GM12878 (cell line): ENCODE measurements around the gene NEURL4. TPM values are rescaled to one million over a fixed set of nuclear protein-coding genes. Genes with fewer than 3 reads are reported as not detected.

Experiments used
- ATAC-seq: fragments of 200-7000 bp; cut with Tn5 transposase; 3 replicates; pipeline ENCODE4 v1.9.1; 2020; ENCODE audit warnings: mild to moderate bottlenecking, moderate library complexity
- BruUV-seq: library from RNA; stranded (reverse); fragments of 400-500 nt; replicated peaks from 2 replicates; lab custom pipeline; 2021; lab: Mats Ljungman, UMichigan
- CTCF ChIA-PET: fragments of 300-600 bp; sonication (Branson Sonifier 250); formaldehyde crosslinking; extraction: SDS; loops from one replicate; lab custom pipeline; 2021; ENCODE audit warnings: inconsistent platforms; lab: Yijun Ruan, JAX
- POLR2A ChIA-PET: fragments of 350-600 bp; formaldehyde crosslinking; extraction: SDS; loops from one replicate; lab custom pipeline; 2021; ENCODE audit warnings: inconsistent platforms; lab: Charles Lee
- RAD21 ChIA-PET: fragments of 300-600 bp; sonication (Branson Sonifier 250); formaldehyde crosslinking; loops from one replicate; lab custom pipeline; 2023; ENCODE audit warnings: antibody characterized with exemption; ENCODE audit not compliant: unreplicated experiment; lab: Charles Lee
- SMC1A ChIA-PET: fragments of 300-600 bp; sonication (Branson Sonifier 250); formaldehyde crosslinking; loops from one replicate; lab custom pipeline; 2023; ENCODE audit not compliant: unreplicated experiment, uncharacterized antibody; lab: Charles Lee
- DNase-seq: peaks from one replicate; pipeline ENCODE4 v3.0.0-alpha.2; 2011; ENCODE audit warnings: low read depth, low spot score
- FAIRE-seq: peaks from 3 replicates; lab custom pipeline; 2011; peaks lifted over from hg19 to GRCh38; lab: Jason Lieb, UNC
- H2AFZ ChIP-seq: 2 replicates; pipeline ENCODE4 v1.6.0; 2011; ENCODE audit warnings: low read depth, low read length, control low read depth; ENCODE audit not compliant: control insufficient read depth
- H3K27ac ChIP-seq: 2 replicates; pipeline ENCODE4 v1.5.1; 2011; ENCODE audit warnings: control low read depth; ENCODE audit not compliant: control insufficient read depth, insufficient read depth
- H3K27me3 ChIP-seq, 2 experiments: replicated peaks in 1 of 2; 2 replicates each; pipeline versions ENCODE4 v1.6.0 to v1.6.1; 2011; ENCODE audit warnings: low read length in 1 of 2; ENCODE audit not compliant: control insufficient read depth in 2 of 2, insufficient read depth in 2 of 2
- H3K36me3 ChIP-seq, 2 experiments: 2 replicates each; pipeline ENCODE4 v1.5.1; 2011; ENCODE audit warnings: low read length in 1 of 2; ENCODE audit not compliant: control insufficient read depth in 2 of 2, insufficient read depth in 2 of 2
- H3K4me1 ChIP-seq: 2 replicates; pipeline ENCODE4 v1.6.1; 2011; ENCODE audit warnings: mild to moderate bottlenecking, low read length, moderate library complexity, mixed read lengths; ENCODE audit not compliant: control insufficient read depth, insufficient read depth
- H3K4me2 ChIP-seq: 2 replicates; pipeline ENCODE4 v1.6.0; 2011; ENCODE audit warnings: control low read depth; ENCODE audit not compliant: control insufficient read depth, insufficient read depth
- H3K4me3 ChIP-seq: fragments of 200-600 bp; sonication (generic); 2 replicates; pipeline ENCODE4 v1.5.1; 2016
- H3K79me2 ChIP-seq: 2 replicates; pipeline ENCODE4 v1.6.0; 2011; ENCODE audit warnings: low read length; ENCODE audit not compliant: control insufficient read depth, insufficient read depth
- H3K9ac ChIP-seq: 2 replicates; pipeline ENCODE4 v1.8.0; 2011; ENCODE audit warnings: low read length, control low read depth, mixed read lengths; ENCODE audit not compliant: control insufficient read depth, insufficient read depth
- H3K9me3 ChIP-seq: replicated peaks from 3 replicates; pipeline ENCODE4 v1.5.1; 2011; ENCODE audit warnings: mild to moderate bottlenecking, low read length; ENCODE audit not compliant: control insufficient read depth, insufficient read depth
- H4K20me1 ChIP-seq: 2 replicates; pipeline ENCODE4 v1.6.0; 2011; ENCODE audit not compliant: control insufficient read depth, insufficient read depth
- POLR2A ChIP-seq: IDR thresholded peaks from 2 replicates; pipeline ENCODE4 v1.6.1; 2011; ENCODE audit warnings: low read depth, mild to moderate bottlenecking, low read length
- WGBS: methylation state at CpG from one replicate; pipeline ENCODE4 v1.1.6; 2016; ENCODE audit warnings: low lambda C conversion rate; ENCODE audit not compliant: insufficient replicate concordance, insufficient coverage; ENCODE audit errors: missing lambda C conversion rate; 5-methylcytosine and 5-hydroxymethylcytosine counted together
- in situ Hi-C: fragments of 300-500 bp; cut with MboI; formaldehyde crosslinking; loops from 9 replicates; pipeline ENCODE4 v1.14.3; 2018; ENCODE audit warnings: mixed read lengths
- intact Hi-C: fragments of 100-400 bp; cut with micrococcal nuclease; formaldehyde crosslinking; loops from one replicate; pipeline ENCODE4 v1.14.2; 2022; ENCODE audit not compliant: unreplicated experiment
- polyA plus RNA-seq, 11 experiments: library from polyadenylated mRNA; depleted of rRNA in 4 of 11; unstranded in 6 of 11; stranded (reverse) in 5 of 11; fragments of >200 nt; fragmentation: Nextera tagmentation in 4 of 11; fragmentation: Illumina TruSeq in 1 of 11; extraction: Ambion mirVana in 4 of 11; extraction: Trizol in 1 of 11; gene quantifications; 1 replicate in 1 of 11; 2 replicates in 10 of 11; pipeline versions ENCODE4 v1.2.1 to v1.2.3, GENCODE V29; 2011 to 2016; ENCODE audit warnings: inconsistent platforms in 2 of 11, missing spikeins in 2 of 11, low read depth in 1 of 11
- total RNA-seq, 4 experiments: library from RNA; depleted of rRNA in 3 of 4; stranded (reverse); fragments of >200 nt in 3 of 4; fragmentation: Illumina TruSeq in 1 of 4; extraction: Trizol in 1 of 4; gene quantifications; 2 replicates each; pipeline versions ENCODE4 v1.2.1 to v1.2.3, GENCODE V29; 2013 to 2021
- TF ChIP-seq, protein P1 (sequence below): fragments of 450-650 bp; IDR thresholded peaks from 2 replicates; pipeline ENCODE4 v1.6.1; 2017; ENCODE audit warnings: mild to moderate bottlenecking, low read depth, inconsistent platforms; ENCODE audit not compliant: poor library complexity, severe bottlenecking

The NEURL4 gene
- total and polyA plus RNA-seq, 10 of the 15 experiments (the other 5 are each of a cell fraction or from before 2014, with no cell fraction given) = 0.03 to 41.9 (median 10.0) TPM

DNA sequence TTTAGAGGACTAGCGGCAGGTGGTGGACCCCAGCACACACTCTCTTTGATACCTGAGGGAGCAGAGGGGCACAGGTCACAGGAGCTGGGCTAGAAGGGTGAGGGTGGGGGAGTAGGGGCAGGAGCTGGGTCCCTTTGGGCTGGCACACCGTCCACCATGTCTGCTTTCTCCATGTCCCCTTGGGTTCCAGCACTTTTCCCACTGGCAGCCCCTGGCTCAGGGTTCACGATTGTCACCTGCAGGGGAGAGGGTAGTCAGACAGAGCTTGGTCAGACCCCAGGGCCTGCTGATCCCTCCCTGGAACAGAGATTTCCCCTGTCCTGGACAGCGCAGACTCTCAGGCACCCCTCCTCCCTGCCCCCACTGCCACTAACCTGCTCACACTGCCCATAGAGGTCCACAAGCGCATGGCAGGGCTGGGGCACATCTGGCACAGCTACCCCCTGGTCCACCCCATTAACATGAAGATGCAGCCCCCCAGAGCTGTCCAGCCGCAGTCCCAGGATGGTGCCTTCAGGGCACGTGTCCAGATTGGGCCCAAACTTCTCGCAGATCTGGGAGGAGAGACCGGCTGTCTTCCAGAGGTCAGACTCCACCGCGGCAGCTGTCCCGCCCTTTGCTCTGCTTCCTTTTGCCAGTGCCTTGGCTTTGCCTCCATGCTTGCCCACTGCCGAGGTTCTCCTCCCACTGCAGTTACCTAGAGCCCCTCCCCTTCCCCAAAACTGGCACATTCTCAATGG lies 10.8 kb downstream of the NEURL4 start:
- in situ Hi-C loops = no loop called here
- CTCF ChIA-PET = interaction anchor here (0.8 kb wide), 1 partner anchor 32 kb away, joined by 3 read pairs; no protein-coding TSS in a partner anchor
- no peak for DNase-seq
- no TSS peak for BruUV-seq
- H3K4me1 ChIP-seq = peaks cover 3% of the 10 kb centered on the region; the same call in 1 of the 2 replicates
- H3K27ac ChIP-seq = no peak overlapping the region
- SMC1A ChIA-PET = no interaction called here
- TF ChIP-seq POLR2A = 0 out of 2 replicates have a peak, but pooled peaks have one; percentile 24
- TF ChIP-seq, protein P1, sequence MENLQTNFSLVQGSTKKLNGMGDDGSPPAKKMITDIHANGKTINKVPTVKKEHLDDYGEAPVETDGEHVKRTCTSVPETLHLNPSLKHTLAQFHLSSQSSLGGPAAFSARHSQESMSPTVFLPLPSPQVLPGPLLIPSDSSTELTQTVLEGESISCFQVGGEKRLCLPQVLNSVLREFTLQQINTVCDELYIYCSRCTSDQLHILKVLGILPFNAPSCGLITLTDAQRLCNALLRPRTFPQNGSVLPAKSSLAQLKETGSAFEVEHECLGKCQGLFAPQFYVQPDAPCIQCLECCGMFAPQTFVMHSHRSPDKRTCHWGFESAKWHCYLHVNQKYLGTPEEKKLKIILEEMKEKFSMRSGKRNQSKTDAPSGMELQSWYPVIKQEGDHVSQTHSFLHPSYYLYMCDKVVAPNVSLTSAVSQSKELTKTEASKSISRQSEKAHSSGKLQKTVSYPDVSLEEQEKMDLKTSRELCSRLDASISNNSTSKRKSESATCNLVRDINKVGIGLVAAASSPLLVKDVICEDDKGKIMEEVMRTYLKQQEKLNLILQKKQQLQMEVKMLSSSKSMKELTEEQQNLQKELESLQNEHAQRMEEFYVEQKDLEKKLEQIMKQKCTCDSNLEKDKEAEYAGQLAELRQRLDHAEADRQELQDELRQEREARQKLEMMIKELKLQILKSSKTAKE = no peak
- POLR2A ChIA-PET = no interaction called here
- no peaks in the 10 kb centered on the region for H3K27me3 ChIP-seq
- intact Hi-C loops = no loop called here
- H4K20me1 ChIP-seq = no peaks in the 10 kb centered on the region
- RAD21 ChIA-PET = no interaction called here
- H3K4me2 ChIP-seq = no peak overlapping the region
- H3K9me3 ChIP-seq = no peaks in the 10 kb centered on the region
- no peak overlapping the region for H3K4me3 ChIP-seq
- ATAC-seq = no peak
- no peak for FAIRE-seq
- no peak overlapping the region for H3K9ac ChIP-seq
- no peak overlapping the region for H2AFZ ChIP-seq
- peaks cover 9 to 36% of the 10 kb centered on the region in 2 experiments for H3K36me3 ChIP-seq
- H3K79me2 ChIP-seq = peaks cover 8% of the 10 kb centered on the region
- 88% methylated on average over 13 of the region's 13 CpGs for WGBS
